Measurements from ENCODE around the gene EIF2S1. TPM values are rescaled to one million over a fixed set of nuclear protein-coding genes. Genes with fewer than 3 reads are reported as not detected.

EIF2S1 gene
- 99.4 and 108 TPM in 2 replicates for polyA plus RNA-seq
- polyA minus RNA-seq = 119 and 140 TPM in 2 replicates

DNA sequence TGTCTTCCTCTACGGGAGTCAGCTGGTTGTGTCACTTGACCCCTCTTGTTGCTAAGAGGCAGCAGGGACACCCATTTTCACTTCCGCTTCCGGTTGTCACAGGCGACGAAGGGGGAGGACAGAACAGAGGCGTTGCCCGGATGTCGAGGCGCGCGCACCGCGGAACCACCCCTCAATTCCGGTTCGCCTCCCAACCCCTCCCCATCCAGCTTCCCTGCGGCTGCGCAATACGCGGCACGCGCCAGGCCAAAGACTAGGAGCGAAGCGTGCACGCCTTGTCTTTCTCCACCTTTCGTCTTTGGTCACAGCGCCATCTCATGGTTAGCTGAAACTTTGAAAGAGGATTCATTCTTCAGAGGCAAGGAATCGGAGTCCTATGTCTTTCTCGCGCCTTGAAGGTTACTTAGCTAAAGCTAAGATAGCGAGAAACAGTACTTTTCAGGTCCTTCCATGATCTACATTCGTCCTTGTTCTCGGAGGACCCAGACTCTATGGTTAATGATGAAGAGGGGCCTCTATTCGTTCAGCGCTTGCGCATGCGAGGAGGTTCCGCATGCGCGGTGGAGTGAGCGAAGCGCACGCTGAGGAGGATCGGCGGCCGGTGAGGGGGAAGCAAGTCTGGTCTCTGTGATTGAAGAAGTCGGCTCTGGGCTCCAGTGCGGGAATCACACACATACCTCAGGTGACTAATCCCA lies at the start of gene EIF2S1, which contains the start of gene ATP6V1D:
Gene EIF2S1 (plus strand): TSS at position 554 of the 695 bp plus-strand sequence. CDS start 4,440 bp downstream, outside the sequence.
Gene ATP6V1D (minus strand): TSS at position 30 of the 695 bp plus-strand sequence. CDS start 106 bp downstream, outside the sequence.
- Histone ChIP-seq H3K4me3 (ENCODE audit: low read length) (peak within 1 kb of the TSS; percentile 81), H3F3A (ENCODE audit: insufficient read depth, low read length, poor library complexity, severe bottlenecking) (no peaks in the 10 kb centered on the region), H4K20me1 (ENCODE audit: insufficient read depth) (no peaks in the 10 kb centered on the region), H3K27ac (ENCODE audit: low read length) (peak within 1 kb of the TSS; percentile 84), H3K4me2 (ENCODE audit: low read length) (peak within 1 kb of the TSS; percentile 83), H3K36me3 (ENCODE audit: insufficient read depth, low read length) (peaks cover 5% of the 10 kb centered on the region), H3K9me2 (ENCODE audit: insufficient read depth, low read length) (no peaks in the 10 kb centered on the region), H3K9ac (ENCODE audit: low read length) (peak within 1 kb of the TSS; percentile 77), H3K79me2 (replicated peaks; ENCODE audit: insufficient read depth, low read length) (peaks cover 79% of the 10 kb centered on the region), H3K9me3 (ENCODE audit: low read length) (no peaks in the 10 kb centered on the region), H2AFZ (ENCODE audit: low read depth, low read length) (peak within 1 kb of the TSS; percentile 62), H3K27me3 (ENCODE audit: insufficient read depth, low read depth, low read length) (no peaks in the 10 kb centered on the region)
- TF ChIP-seq RAD21 (conservative IDR thresholded peaks at IDR 0.05) = peak; percentile 79
- TF ChIP-seq, protein P1, sequence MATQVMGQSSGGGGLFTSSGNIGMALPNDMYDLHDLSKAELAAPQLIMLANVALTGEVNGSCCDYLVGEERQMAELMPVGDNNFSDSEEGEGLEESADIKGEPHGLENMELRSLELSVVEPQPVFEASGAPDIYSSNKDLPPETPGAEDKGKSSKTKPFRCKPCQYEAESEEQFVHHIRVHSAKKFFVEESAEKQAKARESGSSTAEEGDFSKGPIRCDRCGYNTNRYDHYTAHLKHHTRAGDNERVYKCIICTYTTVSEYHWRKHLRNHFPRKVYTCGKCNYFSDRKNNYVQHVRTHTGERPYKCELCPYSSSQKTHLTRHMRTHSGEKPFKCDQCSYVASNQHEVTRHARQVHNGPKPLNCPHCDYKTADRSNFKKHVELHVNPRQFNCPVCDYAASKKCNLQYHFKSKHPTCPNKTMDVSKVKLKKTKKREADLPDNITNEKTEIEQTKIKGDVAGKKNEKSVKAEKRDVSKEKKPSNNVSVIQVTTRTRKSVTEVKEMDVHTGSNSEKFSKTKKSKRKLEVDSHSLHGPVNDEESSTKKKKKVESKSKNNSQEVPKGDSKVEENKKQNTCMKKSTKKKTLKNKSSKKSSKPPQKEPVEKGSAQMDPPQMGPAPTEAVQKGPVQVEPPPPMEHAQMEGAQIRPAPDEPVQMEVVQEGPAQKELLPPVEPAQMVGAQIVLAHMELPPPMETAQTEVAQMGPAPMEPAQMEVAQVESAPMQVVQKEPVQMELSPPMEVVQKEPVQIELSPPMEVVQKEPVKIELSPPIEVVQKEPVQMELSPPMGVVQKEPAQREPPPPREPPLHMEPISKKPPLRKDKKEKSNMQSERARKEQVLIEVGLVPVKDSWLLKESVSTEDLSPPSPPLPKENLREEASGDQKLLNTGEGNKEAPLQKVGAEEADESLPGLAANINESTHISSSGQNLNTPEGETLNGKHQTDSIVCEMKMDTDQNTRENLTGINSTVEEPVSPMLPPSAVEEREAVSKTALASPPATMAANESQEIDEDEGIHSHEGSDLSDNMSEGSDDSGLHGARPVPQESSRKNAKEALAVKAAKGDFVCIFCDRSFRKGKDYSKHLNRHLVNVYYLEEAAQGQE (IDR thresholded peaks at IDR 0.05; ENCODE audit: borderline replicate concordance) = peak; percentile 50
- TF ChIP-seq EZH2 (IDR thresholded peaks at IDR 0.05; ENCODE audit: borderline replicate concordance, insufficient read depth, low read length, poor library complexity, severe bottlenecking) = no peak
- peak; percentile 39 for TF ChIP-seq EP300 (conservative IDR thresholded peaks at IDR 0.05; ENCODE audit: poor library complexity, severe bottlenecking)
- TF ChIP-seq MXI1 (conservative IDR thresholded peaks at IDR 0.05; ENCODE audit: poor library complexity, severe bottlenecking) = peak; percentile 96
- peak; percentile 87 for TF ChIP-seq POLR2AphosphoS5 (IDR thresholded peaks at IDR 0.05)
- peak; percentile 77 for TF ChIP-seq SMC3 (conservative IDR thresholded peaks at IDR 0.05; ENCODE audit: poor library complexity)
- no peak for TF ChIP-seq TAF1 (IDR thresholded peaks at IDR 0.05; ENCODE audit: low read depth)
- TF ChIP-seq, protein P2, sequence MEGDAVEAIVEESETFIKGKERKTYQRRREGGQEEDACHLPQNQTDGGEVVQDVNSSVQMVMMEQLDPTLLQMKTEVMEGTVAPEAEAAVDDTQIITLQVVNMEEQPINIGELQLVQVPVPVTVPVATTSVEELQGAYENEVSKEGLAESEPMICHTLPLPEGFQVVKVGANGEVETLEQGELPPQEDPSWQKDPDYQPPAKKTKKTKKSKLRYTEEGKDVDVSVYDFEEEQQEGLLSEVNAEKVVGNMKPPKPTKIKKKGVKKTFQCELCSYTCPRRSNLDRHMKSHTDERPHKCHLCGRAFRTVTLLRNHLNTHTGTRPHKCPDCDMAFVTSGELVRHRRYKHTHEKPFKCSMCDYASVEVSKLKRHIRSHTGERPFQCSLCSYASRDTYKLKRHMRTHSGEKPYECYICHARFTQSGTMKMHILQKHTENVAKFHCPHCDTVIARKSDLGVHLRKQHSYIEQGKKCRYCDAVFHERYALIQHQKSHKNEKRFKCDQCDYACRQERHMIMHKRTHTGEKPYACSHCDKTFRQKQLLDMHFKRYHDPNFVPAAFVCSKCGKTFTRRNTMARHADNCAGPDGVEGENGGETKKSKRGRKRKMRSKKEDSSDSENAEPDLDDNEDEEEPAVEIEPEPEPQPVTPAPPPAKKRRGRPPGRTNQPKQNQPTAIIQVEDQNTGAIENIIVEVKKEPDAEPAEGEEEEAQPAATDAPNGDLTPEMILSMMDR (IDR thresholded peaks at IDR 0.05; ENCODE audit: poor library complexity, severe bottlenecking) = peak; percentile 100

DNA sequence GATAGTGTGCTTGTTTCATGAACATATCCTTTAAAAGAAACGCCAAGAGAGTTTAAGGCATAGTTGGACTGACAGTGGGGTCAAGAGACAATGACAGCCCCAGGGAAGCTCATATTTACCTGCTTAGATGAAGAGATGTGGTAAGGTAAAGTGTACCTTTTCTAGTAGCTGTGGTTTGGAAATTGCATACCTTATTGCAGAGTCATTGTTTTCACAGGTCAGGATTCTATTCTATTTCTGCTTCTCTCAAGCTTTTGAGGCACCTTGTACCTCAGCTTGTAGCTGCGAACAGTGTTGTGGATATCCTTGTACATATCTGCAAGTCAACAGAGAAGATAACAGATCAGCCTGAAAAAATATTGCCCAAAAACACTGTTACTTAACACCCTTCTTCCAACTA lies 48.3 kb upstream of the EIF2S1 start:
- H3F3A ChIP-seq (ENCODE audit: insufficient read depth, low read length, poor library complexity, severe bottlenecking) = no peaks in the 10 kb centered on the region
- no peaks in the 10 kb centered on the region for H3K27me3 ChIP-seq (ENCODE audit: insufficient read depth, low read depth, low read length)
- no peaks in the 10 kb centered on the region for H3K79me2 ChIP-seq (replicated peaks; ENCODE audit: insufficient read depth, low read length)
- H3K9me3 ChIP-seq (ENCODE audit: low read length) = no peaks in the 10 kb centered on the region
- H3K4me2 ChIP-seq (ENCODE audit: low read length) = no peak overlapping the region
- H3K27ac ChIP-seq (ENCODE audit: low read length) = no peak overlapping the region
- no peaks in the 10 kb centered on the region for H3K9me2 ChIP-seq (ENCODE audit: insufficient read depth, low read length)
- TF ChIP-seq EZH2 (IDR thresholded peaks at IDR 0.05; ENCODE audit: borderline replicate concordance, insufficient read depth, low read length, poor library complexity, severe bottlenecking) (no peak), EP300 (conservative IDR thresholded peaks at IDR 0.05; ENCODE audit: poor library complexity, severe bottlenecking) (no peak), POLR2AphosphoS5 (IDR thresholded peaks at IDR 0.05) (no peak), RAD21 (conservative IDR thresholded peaks at IDR 0.05) (no peak), MXI1 (conservative IDR thresholded peaks at IDR 0.05; ENCODE audit: poor library complexity, severe bottlenecking) (no peak), TAF1 (IDR thresholded peaks at IDR 0.05; ENCODE audit: low read depth) (no peak), SMC3 (conservative IDR thresholded peaks at IDR 0.05; ENCODE audit: poor library complexity) (no peak)
- TF ChIP-seq, protein P1 (IDR thresholded peaks at IDR 0.05; ENCODE audit: borderline replicate concordance) = no peak
- TF ChIP-seq, protein P2 (IDR thresholded peaks at IDR 0.05; ENCODE audit: poor library complexity, severe bottlenecking) = no peak
- no peak overlapping the region for H3K9ac ChIP-seq (ENCODE audit: low read length)
- no peaks in the 10 kb centered on the region for H4K20me1 ChIP-seq (ENCODE audit: insufficient read depth)
- H3K4me3 ChIP-seq (ENCODE audit: low read length) = no peak overlapping the region
- no peak overlapping the region for H2AFZ ChIP-seq (ENCODE audit: low read depth, low read length)
- peaks cover 5% of the 10 kb centered on the region for H3K36me3 ChIP-seq (ENCODE audit: insufficient read depth, low read length)
